Sigmoid colon (tissue), 7 donors: ENCODE results near the gene RAB6D. TPM values are rescaled to one million over a fixed set of nuclear protein-coding genes. Genes with fewer than 3 reads are reported as not detected.
"Not testable (repeated sequence)": the region's sequence is repeated elsewhere in the genome, so short reads cannot be mapped to it uniquely, and the experiment has no call there.

ENCODE experiments used
- DNase-seq: peaks from one replicate; pipeline ENCODE4 v3.0.0-alpha.2; 2019
- H3K27ac ChIP-seq, 4 donors: fragments of 200-600 bp; sonication (generic); one replicate each; pipeline ENCODE4 v1.5.1; 2016 to 2019; ENCODE audit warnings: mild to moderate bottlenecking in 1 of 4
- H3K27me3 ChIP-seq, 3 donors: fragments of 200-600 bp; sonication (generic); one replicate each; pipeline ENCODE4 v1.5.1; 2019; ENCODE audit warnings: mild to moderate bottlenecking in 1 of 3
- H3K36me3 ChIP-seq, 4 donors: fragments of 200-600 bp; sonication (generic); one replicate each; pipeline ENCODE4 v1.5.1; 2016 to 2019
- H3K4me1 ChIP-seq, 4 donors: fragments of 200-600 bp; sonication (generic); one replicate each; pipeline ENCODE4 v1.5.1; 2017 to 2019
- H3K4me3 ChIP-seq, 4 donors: fragments of 200-600 bp; sonication (generic); one replicate each; pipeline ENCODE4 v1.5.1; 2017 to 2019; ENCODE audit warnings: mild to moderate bottlenecking in 2 of 4, moderate library complexity in 1 of 4
- H3K9me3 ChIP-seq, 4 donors: fragments of 200-600 bp in 3 of 4; sonication (generic) in 3 of 4; one replicate each; pipeline versions ENCODE4 v1.5.1 to v1.6.1; 2013 to 2019
- CTCF ChIP-seq, 4 experiments: fragments of 450-650 bp in 3 of 4; fragments of 200-600 bp in 1 of 4; IDR thresholded peaks; one replicate each; pipeline ENCODE4 v1.5.1; 2016 to 2019; ENCODE audit warnings: antibody characterized with exemption in 4 of 4, mild to moderate bottlenecking in 3 of 4, moderate library complexity in 2 of 4
- EP300 ChIP-seq, 4 donors: sonication (generic); formaldehyde crosslinking; IDR thresholded peaks; one replicate each; pipeline ENCODE4 v1.6.1; 2017; ENCODE audit warnings: antibody characterized with exemption in 4 of 4
- POLR2A ChIP-seq, 2 donors: fragments of 450-650 bp; IDR thresholded peaks; one replicate each; pipeline ENCODE4 v1.6.1; 2016; ENCODE audit warnings: antibody characterized with exemption in 2 of 2, mild to moderate bottlenecking in 2 of 2, moderate library complexity in 2 of 2
- POLR2AphosphoS5 ChIP-seq, 4 donors: sonication (generic); formaldehyde crosslinking; IDR thresholded peaks; one replicate each; pipeline ENCODE4 v1.6.1; 2017; ENCODE audit warnings: antibody characterized with exemption in 4 of 4
- WGBS, 2 donors: extraction: QIAGEN DNeasy Blood & Tissue Kit; methylation state at CpG; one replicate each; pipeline ENCODE4 v1.1.7; 2013; 5-methylcytosine and 5-hydroxymethylcytosine counted together
- intact Hi-C: fragments of 100-400 bp; cut with DNase I; formaldehyde crosslinking; loops from one replicate; pipeline ENCODE4 v1.15.1; 2023
- polyA plus RNA-seq, 3 donors: library from polyadenylated mRNA; stranded (reverse); fragments of 200-250 nt; gene quantifications; one replicate each; pipeline ENCODE4 v1.2.3, GENCODE V29; 2013
- total RNA-seq, 4 donors: library from RNA; depleted of rRNA; stranded (reverse); fragments of >200 nt; gene quantifications; one replicate each; pipeline ENCODE4 v1.1.0, GENCODE V29; 2016
- donor health status: healthy with polysubstance abuse.
- donor health status: Bipolar disorder and iron deficiency.
- donor health status: healthy.

RAB6D gene
- total RNA-seq (not detected), polyA plus RNA-seq (1 to 10 TPM in 2 of 3 donors, under 1 TPM in 1; 0.63 to 1.2 (median 1.2) TPM)

GRCh38 chr2:131363703-131364186, at the start of gene RAB6D:
Gene RAB6D (minus strand): TSS chr2:131364168. CDS start chr2:131363720, 448 bp downstream.
- H3K9me3 ChIP-seq, DNase-seq, H3K36me3 ChIP-seq, intact Hi-C loops, H3K4me1 ChIP-seq: not testable (repeated sequence)
- Histone ChIP-seq H3K27me3 (peaks cover 0 to 61% (median 30%) of the 10 kb centered on the region in 3 donors), H3K27ac (peak within 1 kb of the TSS in 1 of 4 donors; percentile 46), H3K4me3 (peak within 1 kb of the TSS in 3 of 4 donors; percentile 17 to 34 (median 24))
- 1 to 4% methylated on average over 41 to 42 of the region's 50 CpGs for WGBS, 2 donors

GRCh38 chr2:131413148-131413747, 49.3 kb upstream of the RAB6D start:
- H3K27me3 ChIP-seq = peaks cover 0 to 5% (median 0%) of the 10 kb centered on the region in 3 donors
- no peaks in the 10 kb centered on the region for H3K4me1 ChIP-seq
- no peak overlapping the region for H3K27ac ChIP-seq
- intact Hi-C loops = no loop called here
- H3K36me3 ChIP-seq = no peaks in the 10 kb centered on the region
- no peak for TF ChIP-seq POLR2AphosphoS5 (IDR thresholded peaks at IDR 0.05)
- TF ChIP-seq CTCF (IDR thresholded peaks at IDR 0.05) = peak; percentile 36 to 69 (median 60)
- H3K9me3 ChIP-seq = no peaks in the 10 kb centered on the region
- no peak overlapping the region for H3K4me3 ChIP-seq
- DNase-seq = no peak
- WGBS, 2 donors = 1 to 2% methylated on average over 7 of the region's 7 CpGs

- H3K4me3 ChIP-seq = no peak overlapping the region
- no peaks in the 10 kb centered on the region for H3K36me3 ChIP-seq
- 77 to 83% methylated on average over 2 of the region's 2 CpGs for WGBS, 2 donors
- TF ChIP-seq POLR2A (IDR thresholded peaks at IDR 0.05) = no peak
- TF ChIP-seq CTCF (IDR thresholded peaks at IDR 0.05) = no peak
- TF ChIP-seq POLR2AphosphoS5 (IDR thresholded peaks at IDR 0.05) = no peak
- TF ChIP-seq EP300 (IDR thresholded peaks at IDR 0.05) = no peak
- peaks cover 0 to 6% (median 0%) of the 10 kb centered on the region in 3 donors for H3K27me3 ChIP-seq
- H3K9me3 ChIP-seq = no peaks in the 10 kb centered on the region
- no peak overlapping the region for H3K27ac ChIP-seq
- H3K4me1 ChIP-seq = no peaks in the 10 kb centered on the region
- no peak for DNase-seq
- intact Hi-C loops = no loop called here
These were observed 46.2 kb upstream of the RAB6D start for GRCh38 chr2:131410173-131410572.

GRCh38 chr2:131408778-131409177, 44.8 kb upstream of the RAB6D start:
- no peaks in the 10 kb centered on the region for H3K36me3 ChIP-seq
- intact Hi-C loops = no loop called here
- TF ChIP-seq CTCF (IDR thresholded peaks at IDR 0.05) (no peak), EP300 (IDR thresholded peaks at IDR 0.05) (no peak), POLR2AphosphoS5 (IDR thresholded peaks at IDR 0.05) (no peak), POLR2A (IDR thresholded peaks at IDR 0.05) (no peak)
- H3K9me3 ChIP-seq = no peaks in the 10 kb centered on the region
- no peak overlapping the region for H3K27ac ChIP-seq
- peaks cover 0 to 6% (median 0%) of the 10 kb centered on the region in 3 donors for H3K27me3 ChIP-seq
- no peak overlapping the region for H3K4me3 ChIP-seq
- no peaks in the 10 kb centered on the region for H3K4me1 ChIP-seq
- no peak for DNase-seq

- Histone ChIP-seq H3K9me3 (no peaks in the 10 kb centered on the region), H3K4me1 (no peaks in the 10 kb centered on the region), H3K27ac (no peak overlapping the region), H3K27me3 (peaks cover 0 to 6% (median 0%) of the 10 kb centered on the region in 3 donors), H3K4me3 (no peak overlapping the region), H3K36me3 (no peaks in the 10 kb centered on the region)
- DNase-seq = no peak
- intact Hi-C loops = no loop called here
- TF ChIP-seq CTCF (IDR thresholded peaks at IDR 0.05) (no peak), POLR2A (IDR thresholded peaks at IDR 0.05) (no peak), EP300 (IDR thresholded peaks at IDR 0.05) (no peak), POLR2AphosphoS5 (IDR thresholded peaks at IDR 0.05) (no peak)
These were observed 44.2 kb upstream of the RAB6D start for GRCh38 chr2:131408207-131408606.
